Type B pancreatic cell (in vitro differentiated cells): ENCODE results near the gene RPL35. TPM values are rescaled to one million over a fixed set of nuclear protein-coding genes. Genes with fewer than 3 reads are reported as not detected.

ENCODE experiments used
- DNase-seq: peaks from one replicate; pipeline ENCODE4 v3.0.0; 2021; ENCODE audit warnings: mixed read lengths; ENCODE audit not compliant: unreplicated experiment; ENCODE audit errors: extremely low spot score
- H3K27ac Mint-ChIP-seq: 2 replicates; pipeline ENCODE4 v1.8.0; 2021; ENCODE audit warnings: mild to moderate bottlenecking, mixed read lengths
- H3K27me3 Mint-ChIP-seq: 2 replicates; pipeline ENCODE4 v1.8.0; 2021; ENCODE audit warnings: mixed read lengths
- H3K36me3 Mint-ChIP-seq: 2 replicates; pipeline ENCODE4 v1.8.0; 2021; ENCODE audit warnings: mixed read lengths
- H3K4me1 Mint-ChIP-seq: one replicate; pipeline ENCODE4 v1.8.0; 2021; ENCODE audit warnings: mixed read lengths; ENCODE audit not compliant: unreplicated experiment
- H3K4me3 Mint-ChIP-seq: 2 replicates; pipeline ENCODE4 v1.8.0; 2021; ENCODE audit warnings: mild to moderate bottlenecking, mixed read lengths
- H3K9me3 Mint-ChIP-seq: 2 replicates; pipeline ENCODE4 v1.8.0; 2021; ENCODE audit warnings: mixed read lengths
- total RNA-seq: library from RNA; stranded (reverse); gene quantifications from 2 replicates; pipeline ENCODE4 v1.2.1, GENCODE V29; 2021; ENCODE audit warnings: low replicate concordance
- TF ChIP-seq, protein P1 (sequence below): fragments of 200-600 bp; sonication (generic); conservative IDR thresholded peaks from 2 replicates; pipeline ENCODE4 v1.5.0; 2021; ENCODE audit warnings: antibody characterized with exemption, mild to moderate bottlenecking

The RPL35 gene
- total RNA-seq, 1 donor from 2014 or later, result 1,381 TPM

- Mint-ChIP-seq H3K9me3 (no peaks in the 10 kb centered on the region), H3K4me3 (no peak overlapping the region), H3K4me1 (no peaks in the 10 kb centered on the region), H3K36me3 (peaks cover 3% of the 10 kb centered on the region), H3K27ac (no peak overlapping the region), H3K27me3 (no peaks in the 10 kb centered on the region)
- no peak for DNase-seq
- TF ChIP-seq, protein P1, sequence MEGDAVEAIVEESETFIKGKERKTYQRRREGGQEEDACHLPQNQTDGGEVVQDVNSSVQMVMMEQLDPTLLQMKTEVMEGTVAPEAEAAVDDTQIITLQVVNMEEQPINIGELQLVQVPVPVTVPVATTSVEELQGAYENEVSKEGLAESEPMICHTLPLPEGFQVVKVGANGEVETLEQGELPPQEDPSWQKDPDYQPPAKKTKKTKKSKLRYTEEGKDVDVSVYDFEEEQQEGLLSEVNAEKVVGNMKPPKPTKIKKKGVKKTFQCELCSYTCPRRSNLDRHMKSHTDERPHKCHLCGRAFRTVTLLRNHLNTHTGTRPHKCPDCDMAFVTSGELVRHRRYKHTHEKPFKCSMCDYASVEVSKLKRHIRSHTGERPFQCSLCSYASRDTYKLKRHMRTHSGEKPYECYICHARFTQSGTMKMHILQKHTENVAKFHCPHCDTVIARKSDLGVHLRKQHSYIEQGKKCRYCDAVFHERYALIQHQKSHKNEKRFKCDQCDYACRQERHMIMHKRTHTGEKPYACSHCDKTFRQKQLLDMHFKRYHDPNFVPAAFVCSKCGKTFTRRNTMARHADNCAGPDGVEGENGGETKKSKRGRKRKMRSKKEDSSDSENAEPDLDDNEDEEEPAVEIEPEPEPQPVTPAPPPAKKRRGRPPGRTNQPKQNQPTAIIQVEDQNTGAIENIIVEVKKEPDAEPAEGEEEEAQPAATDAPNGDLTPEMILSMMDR, result peak; percentile 56
Measured at GRCh38 chr9:124894741-124895170, 33.0 kb upstream of the RPL35 start.

GRCh38 chr9:124894035-124894740 lies 32.4 kb upstream of the RPL35 start:
- Mint-ChIP-seq H3K4me1 (no peaks in the 10 kb centered on the region), H3K27me3 (no peaks in the 10 kb centered on the region), H3K9me3 (no peaks in the 10 kb centered on the region), H3K36me3 (peaks cover 3% of the 10 kb centered on the region), H3K27ac (no peak overlapping the region), H3K4me3 (no peak overlapping the region)
- TF ChIP-seq, protein P1, result no peak
- DNase-seq, result no peak

GRCh38 chr9:124890179-124890578 lies 28.4 kb upstream of the RPL35 start:
- H3K27me3 Mint-ChIP-seq, result no peaks in the 10 kb centered on the region
- no peaks in the 10 kb centered on the region for H3K9me3 Mint-ChIP-seq
- TF ChIP-seq, protein P1, result no peak
- H3K27ac Mint-ChIP-seq, result no peak overlapping the region
- no peak overlapping the region for H3K4me3 Mint-ChIP-seq
- H3K36me3 Mint-ChIP-seq, result peaks cover 5% of the 10 kb centered on the region
- no peak for DNase-seq
- no peaks in the 10 kb centered on the region for H3K4me1 Mint-ChIP-seq

- TF ChIP-seq, protein P1, result no peak
- H3K4me3 Mint-ChIP-seq, result no peak overlapping the region
- no peaks in the 10 kb centered on the region for H3K9me3 Mint-ChIP-seq
- no peak for DNase-seq
- peaks cover 5% of the 10 kb centered on the region for H3K36me3 Mint-ChIP-seq
- H3K4me1 Mint-ChIP-seq, result no peaks in the 10 kb centered on the region
- no peak overlapping the region for H3K27ac Mint-ChIP-seq
- no peaks in the 10 kb centered on the region for H3K27me3 Mint-ChIP-seq
Measured at GRCh38 chr9:124889006-124889405, 27.2 kb upstream of the RPL35 start.

GRCh38 chr9:124887832-124888231 lies 26.1 kb upstream of the RPL35 start:
- Mint-ChIP-seq H3K4me1 (no peaks in the 10 kb centered on the region), H3K9me3 (no peaks in the 10 kb centered on the region), H3K4me3 (no peak overlapping the region), H3K27me3 (no peaks in the 10 kb centered on the region), H3K36me3 (peaks cover 5% of the 10 kb centered on the region), H3K27ac (no peak overlapping the region)
- TF ChIP-seq, protein P1, result no peak
- no peak for DNase-seq
